ENCODE results near the gene UGT1A5.

UGT1A5 gene

DNA sequence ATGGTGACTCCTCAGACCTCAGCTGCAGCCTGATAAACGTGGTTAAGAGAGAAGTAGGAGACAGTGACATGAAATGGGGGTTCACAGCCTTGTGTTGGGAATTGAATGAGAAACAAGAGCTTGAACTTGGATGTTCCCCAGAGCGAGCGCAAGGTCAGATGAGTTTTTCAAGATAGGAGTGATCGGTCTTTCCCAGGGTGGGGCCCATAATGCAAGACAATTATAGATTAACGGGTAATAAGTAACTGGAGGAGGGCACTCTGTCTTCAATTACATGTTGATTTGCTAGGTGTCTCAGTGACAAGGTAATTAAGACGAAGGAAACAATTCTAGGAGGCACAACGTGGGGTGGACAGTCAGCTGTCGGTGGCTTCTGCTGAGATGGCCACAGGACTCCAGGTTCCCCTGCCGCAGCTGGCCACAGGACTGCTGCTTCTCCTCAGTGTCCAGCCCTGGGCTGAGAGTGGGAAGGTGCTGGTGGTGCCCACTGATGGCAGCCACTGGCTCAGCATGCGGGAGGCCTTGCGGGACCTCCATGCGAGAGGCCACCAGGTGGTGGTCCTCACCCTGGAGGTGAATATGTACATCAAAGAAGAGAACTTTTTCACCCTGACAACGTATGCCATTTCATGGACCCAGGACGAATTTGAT lies at the start of gene UGT1A5:
TSS of gene UGT1A5 (plus strand) at position 297 of the 651 bp plus-strand sequence. CDS start at position 382, 85 bp downstream.
- FAIRE-seq, result no peak

DNA sequence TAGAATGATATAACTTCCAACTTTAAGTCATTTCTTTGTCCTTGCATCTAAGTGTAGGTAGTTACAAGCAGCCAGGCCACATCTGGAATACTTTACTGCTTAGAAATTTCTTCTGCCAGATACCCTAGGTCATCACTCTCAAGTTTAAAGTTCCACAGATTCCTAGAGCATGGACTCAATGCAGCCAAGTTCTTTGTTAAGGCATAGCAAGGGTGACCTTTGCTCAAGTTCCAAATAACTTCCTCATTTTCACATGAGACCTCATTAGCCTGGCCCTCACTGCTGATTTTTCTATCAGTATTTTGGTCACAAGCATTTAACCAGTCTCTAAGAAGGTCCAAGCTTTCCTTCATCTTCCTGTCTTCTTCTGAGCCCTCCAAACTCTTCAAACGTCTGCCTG lies 48.8 kb upstream of the UGT1A5 start:
- no peak for FAIRE-seq

DNA sequence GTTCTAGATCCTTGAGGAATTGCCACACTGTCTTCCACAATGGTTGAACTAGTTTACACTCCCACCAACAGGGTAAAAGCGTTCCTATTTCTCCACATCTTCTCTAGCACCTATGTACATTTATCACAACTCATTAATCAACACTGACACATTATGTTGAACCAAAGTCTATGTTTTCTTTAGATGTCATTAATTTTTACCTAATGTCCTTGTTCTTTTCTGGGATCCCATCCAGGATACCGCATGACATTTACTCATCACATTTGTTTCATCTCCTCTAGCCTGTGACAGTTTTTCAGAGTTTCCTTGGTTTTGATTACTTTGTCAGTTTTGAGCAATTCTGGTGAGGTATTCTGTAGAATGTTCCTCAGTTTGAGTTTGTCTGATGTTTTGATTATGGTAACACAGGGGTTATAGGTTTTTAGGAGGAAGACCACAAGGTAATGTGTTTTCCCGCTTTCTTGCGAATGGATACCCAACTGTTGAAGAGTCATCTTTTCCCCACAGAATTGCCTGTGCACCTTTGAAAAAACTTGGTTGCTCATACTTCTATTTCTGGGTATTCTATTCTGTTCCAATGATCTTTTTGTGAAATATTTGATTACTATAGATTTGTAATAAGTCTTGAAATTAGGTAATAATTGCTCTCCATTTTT lies 44.0 kb upstream of the UGT1A5 start:
- FAIRE-seq, result no peak

DNA sequence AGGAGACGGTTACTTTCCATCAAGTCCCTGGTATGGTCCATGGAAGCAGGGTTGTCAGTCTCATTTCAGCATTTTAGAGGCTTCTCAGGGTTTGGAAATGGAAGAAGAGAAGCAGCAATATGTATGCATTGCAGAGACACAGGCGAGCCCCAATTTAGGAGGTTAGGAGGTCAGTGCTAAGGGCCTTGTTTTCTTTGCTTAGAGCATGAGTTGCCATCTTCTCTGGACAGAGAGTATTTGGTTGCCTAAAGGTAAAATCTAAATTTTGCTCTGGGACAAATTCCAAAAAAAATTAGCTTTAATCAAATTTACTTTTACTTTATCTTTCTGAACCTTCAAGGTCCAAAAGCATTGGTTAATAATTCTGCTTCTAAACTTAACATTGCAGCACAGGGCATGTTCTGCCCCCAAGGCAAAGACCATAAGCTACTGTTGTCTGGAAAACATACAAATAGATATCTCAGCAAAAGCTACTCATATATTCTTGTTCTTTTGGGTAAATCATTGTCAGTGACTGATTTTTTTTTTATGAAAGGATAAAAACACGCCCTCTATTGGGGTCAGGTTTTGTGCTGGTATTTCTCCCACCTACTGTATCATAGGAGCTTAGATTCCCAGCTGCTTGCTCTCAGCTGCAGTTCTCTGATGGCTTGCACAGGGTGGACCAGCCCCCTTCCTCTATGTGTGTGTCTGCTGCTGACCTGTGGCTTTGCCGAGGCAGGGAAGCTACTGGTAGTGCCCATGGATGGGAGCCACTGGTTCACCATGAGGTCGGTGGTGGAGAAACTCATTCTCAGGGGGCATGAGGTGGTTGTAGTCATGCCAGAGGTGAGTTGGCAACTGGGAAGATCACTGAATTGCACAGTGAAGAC lies 41.2 kb upstream of the UGT1A5 start, which contains the start of gene UGT1A9:
TSS of gene UGT1A9 (plus strand) at position 609 of the 872 bp plus-strand sequence. CDS start at position 646, 37 bp downstream.
- no peak for FAIRE-seq

DNA sequence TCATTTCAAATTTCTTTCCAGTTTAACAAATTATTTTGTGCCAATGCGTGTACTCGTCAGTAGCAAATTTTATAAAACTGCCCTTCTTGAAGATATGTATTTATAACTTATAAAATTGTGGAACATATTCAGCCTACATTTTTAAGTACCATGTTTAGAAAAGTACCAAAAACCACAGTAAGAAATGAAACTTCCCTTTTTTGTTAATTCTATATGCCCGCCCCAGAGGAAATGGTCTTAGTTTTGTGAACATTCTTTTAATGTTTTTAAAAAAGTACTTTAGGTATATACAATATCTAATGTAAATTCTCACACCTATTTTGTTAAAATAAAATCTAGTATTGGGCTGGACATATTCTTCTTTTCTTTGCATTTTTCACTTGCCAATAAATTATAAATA lies 39.8 kb upstream of the UGT1A5 start:
- FAIRE-seq, result no peak

DNA sequence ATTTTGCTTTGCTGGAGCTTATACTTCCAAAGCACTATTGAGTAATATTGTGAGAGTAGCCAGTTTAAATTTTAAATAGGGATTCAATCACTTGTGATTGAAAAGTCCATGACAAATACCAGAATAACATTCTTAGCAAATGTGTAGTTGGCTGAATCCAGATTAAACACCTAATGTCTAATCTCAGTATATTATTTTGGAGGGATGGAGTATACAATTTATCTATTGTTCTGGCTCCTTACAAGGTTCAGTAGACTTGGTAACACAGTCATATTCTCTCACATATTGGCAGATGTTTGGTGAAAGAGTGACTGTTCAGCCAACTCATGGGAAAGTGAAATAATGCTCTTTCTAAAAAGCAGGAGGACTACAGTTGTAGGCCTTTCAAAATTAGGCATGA lies 38.8 kb upstream of the UGT1A5 start:
- no peak for FAIRE-seq

DNA sequence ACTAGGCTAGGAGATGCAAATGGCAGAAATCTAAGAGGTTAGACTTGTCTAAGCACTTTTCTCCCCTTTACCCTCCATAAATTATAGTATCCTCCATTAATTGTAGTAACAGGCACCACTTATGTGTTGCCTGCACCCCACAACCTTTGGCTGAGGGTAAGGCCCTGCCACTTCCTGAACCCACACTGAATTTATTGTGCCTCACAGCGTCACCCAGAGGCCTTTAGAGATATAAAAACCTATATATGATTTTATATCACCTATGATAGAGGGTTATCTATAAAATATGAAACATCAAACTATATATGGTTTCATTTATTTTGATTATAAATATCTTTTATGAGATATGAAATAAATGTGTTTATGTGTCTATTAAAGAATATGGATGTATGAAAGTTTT lies 38.4 kb upstream of the UGT1A5 start:
- FAIRE-seq, result no peak

DNA sequence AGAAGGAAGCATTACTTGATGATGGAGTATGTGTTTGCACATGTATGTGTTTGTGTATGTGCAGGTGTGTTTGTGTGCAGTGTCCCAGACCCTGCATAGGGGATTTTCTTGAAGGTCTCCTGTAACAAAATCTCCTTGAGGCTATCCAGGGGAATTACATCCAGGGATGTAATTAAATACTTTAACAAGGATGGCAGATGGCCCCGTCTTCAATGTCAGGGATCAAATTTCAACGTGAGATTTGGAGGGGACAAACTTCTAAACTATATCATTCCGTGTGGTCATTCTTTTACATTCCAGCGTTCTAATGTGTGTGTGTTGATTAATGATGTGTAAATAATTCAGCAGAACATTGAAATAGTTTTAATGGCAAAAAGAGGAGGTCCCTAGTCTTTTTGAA lies 37.7 kb upstream of the UGT1A5 start:
- FAIRE-seq, result no peak

DNA sequence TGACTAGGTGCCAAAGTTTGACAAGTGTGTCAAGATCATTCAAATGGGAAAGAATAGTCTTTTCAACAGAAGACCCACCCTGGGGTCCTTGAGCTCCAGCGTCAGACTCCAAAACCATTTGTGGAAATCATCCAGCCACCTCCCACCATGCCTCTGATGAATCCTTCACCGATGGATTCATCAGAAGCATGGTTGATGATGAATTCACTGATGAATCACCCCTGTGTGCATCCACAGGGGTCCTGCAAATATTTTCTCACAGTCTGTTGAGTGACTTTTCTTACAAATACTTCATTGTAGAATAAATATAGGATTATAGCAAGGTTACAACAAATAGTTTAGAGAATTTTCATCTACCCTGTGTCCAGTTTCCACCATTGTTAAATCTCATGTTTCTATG lies 36.7 kb upstream of the UGT1A5 start:
- no peak for FAIRE-seq

DNA sequence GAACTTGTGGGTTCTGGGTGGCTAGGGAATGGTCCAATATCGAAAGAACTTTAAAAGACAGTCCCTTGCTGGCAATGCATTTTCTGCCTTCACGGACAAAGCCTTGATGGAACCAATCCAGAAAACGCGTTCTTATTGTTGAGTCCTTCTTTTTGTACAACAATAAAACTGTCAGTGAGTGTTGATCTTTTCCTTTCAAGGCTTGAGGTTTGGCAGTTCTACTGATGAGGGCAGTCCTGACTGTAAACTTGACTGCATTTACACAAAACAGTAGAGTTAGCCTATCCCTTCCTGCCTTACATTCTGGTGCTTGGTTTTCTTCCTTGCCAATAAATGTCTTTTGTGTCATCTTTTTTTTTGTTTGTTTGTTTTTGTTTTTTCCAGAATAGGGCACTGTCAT lies 33.5 kb upstream of the UGT1A5 start:
- no peak for FAIRE-seq

DNA sequence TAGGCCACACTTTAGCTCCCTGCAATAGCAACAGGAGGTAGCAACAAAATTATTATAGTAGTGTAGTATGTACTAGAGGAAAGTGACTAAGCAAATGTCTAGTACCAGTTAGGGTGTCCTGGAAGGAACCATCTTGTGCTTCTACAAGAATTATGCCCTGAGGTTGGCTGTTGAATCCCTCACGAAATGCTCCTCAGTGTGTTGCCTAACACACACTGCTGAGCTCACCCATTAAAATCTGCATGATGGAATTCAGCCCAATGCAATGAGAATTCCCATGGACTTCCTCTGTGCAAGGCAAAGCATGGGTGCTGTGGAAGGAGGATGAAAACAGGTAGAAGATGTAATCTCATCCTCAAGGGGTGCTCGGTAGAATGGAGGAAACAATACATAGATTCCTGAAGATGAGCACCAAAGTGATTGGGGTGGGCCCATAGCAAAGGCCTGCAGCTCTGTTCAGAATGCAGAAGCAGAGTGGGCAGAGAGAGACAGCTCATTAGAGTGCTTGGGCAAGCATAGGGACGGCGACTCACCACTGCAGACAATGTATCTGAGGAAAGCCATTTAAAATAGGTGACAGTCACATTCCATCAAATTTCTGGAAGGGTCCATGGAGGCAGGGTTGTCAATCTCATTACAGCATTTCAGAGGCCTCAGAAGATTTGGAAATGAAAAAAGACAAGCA lies 32.2 kb upstream of the UGT1A5 start:
- no peak for FAIRE-seq

DNA sequence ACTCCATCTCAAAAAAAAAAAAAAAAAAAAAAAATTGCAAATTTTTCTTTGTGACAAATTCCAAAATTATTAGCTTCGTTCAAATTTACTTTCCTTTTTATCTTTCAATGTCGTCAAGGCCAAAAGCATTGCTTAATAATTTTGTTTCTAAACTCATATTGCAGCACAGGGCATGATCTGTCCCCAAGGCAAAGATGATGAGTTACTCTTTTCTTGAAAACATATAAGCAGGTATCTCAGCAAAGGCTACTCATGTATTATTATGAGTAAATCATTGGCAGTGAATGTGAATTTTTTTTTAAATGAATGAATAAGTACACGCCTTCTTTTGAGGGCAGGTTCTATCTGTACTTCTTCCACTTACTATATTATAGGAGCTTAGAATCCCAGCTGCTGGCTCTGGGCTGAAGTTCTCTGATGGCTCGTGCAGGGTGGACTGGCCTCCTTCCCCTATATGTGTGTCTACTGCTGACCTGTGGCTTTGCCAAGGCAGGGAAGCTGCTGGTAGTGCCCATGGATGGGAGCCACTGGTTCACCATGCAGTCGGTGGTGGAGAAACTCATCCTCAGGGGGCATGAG lies 31.1 kb upstream of the UGT1A5 start, which contains the start of gene UGT1A7:
TSS of gene UGT1A7 (plus strand) at position 381 of the 579 bp plus-strand sequence. CDS start at position 418, 37 bp downstream.
- no peak for FAIRE-seq

DNA sequence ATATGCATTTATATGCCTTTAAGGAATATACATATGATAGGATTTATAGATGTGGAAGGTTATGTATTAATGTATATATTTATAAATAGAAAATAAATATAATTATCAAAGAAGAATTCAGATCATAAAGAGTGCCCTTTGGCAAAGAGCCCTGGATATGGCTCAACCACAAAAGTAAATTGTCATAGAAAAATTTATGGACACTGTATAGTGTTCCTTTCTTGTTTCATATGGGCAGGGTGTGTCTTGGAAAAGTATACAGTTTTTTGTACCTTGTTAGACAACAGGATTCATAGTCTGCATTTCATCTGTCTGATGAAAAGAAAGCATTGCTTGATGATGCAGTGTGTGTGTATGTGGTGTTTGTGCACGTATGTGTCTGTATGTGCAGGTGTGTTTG lies 28.1 kb upstream of the UGT1A5 start:
- no peak for FAIRE-seq

DNA sequence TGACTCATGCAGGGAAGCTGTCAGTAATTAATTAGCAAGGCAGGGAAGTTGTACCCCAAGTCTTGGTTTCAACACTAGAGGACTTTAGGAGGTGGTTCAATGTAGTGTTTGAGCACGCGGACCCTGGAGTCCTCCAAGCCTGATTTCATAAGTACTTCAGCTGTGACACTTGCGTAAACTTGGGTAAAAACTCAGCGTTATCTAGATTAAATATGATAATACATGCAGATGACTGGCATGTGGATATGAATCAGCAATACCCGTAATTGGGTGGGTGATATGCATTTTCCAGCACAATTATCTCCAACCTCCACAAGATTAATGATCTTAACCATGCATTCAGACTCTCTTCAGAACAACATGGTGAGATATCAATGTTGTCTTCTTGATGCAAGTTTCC lies 25.8 kb upstream of the UGT1A5 start:
- FAIRE-seq, result no peak

DNA sequence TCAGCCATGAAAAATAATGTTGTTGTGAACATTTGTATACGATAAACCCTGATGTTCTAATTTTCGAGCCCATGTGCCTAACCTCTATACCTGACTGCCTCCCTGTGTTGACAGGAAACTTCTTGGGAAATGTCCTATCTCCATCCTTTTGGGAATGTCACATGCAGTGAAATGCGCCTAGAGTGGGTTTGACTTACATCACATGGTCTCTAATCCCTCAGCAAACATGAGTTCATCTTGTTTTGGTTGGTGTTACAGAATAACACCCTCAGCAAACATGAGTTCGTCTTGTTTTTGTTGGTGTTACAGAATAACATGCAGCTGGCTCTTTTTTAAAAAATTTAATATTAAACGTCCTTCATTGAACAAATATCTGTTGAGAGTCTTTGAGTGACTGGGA lies 24.4 kb upstream of the UGT1A5 start:
- FAIRE-seq, result no peak

DNA sequence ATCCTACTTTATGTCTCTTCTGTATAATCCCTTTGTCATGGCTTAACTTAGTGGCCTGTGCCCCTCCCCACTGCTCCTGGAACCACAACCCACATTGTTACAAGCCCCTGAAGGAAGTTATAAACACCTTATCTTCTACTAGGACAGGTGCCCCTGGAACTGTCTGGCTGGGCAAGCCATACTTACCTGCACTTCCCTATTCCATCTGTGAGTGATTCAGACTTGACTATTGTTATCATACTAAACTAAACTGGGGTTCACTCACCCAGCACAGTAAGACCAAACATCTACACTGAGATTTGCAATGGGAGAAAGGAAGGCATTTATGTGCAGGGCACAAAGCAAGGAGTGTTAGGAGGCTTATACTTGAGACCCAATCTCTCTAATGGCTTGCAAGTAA lies 23.7 kb upstream of the UGT1A5 start:
- FAIRE-seq, result no peak

DNA sequence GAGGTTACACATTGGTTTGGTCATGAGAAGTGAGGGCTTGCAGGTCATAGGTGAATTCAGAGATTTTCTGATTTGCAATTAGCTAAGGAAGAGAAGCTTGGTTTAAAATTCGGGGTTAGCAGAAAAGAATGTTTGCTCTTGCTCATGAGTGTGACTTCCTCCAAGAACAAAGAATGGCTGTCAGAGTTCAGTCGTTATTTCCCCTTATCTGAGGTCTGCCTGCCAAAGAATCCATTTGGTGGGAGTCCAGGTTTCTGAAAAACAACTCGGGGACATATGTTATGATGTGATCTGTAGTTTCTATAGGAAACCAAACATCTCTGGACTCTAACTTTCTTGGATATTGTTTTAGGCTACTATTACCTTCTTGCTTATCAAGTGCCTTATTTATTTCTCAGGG lies 23.2 kb upstream of the UGT1A5 start:
- FAIRE-seq, result no peak

DNA sequence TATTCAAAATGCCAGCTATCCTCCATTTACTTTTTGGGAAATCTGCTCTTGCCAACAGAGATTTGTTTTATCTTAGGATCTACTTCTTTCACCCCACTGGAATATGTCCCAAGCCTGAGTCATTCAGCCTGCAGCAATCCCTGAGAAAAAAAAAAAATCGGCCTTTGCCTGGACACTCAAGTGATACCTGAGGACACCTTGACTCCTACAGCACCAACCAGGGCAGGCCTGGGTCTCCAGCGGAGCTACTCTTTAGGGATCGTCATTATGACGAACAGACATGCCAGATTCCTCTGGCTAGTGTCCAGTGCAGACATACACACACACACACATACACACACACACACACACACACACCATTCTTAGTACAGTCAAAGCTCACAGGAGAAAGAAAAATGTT lies 22.3 kb upstream of the UGT1A5 start:
- no peak for FAIRE-seq

DNA sequence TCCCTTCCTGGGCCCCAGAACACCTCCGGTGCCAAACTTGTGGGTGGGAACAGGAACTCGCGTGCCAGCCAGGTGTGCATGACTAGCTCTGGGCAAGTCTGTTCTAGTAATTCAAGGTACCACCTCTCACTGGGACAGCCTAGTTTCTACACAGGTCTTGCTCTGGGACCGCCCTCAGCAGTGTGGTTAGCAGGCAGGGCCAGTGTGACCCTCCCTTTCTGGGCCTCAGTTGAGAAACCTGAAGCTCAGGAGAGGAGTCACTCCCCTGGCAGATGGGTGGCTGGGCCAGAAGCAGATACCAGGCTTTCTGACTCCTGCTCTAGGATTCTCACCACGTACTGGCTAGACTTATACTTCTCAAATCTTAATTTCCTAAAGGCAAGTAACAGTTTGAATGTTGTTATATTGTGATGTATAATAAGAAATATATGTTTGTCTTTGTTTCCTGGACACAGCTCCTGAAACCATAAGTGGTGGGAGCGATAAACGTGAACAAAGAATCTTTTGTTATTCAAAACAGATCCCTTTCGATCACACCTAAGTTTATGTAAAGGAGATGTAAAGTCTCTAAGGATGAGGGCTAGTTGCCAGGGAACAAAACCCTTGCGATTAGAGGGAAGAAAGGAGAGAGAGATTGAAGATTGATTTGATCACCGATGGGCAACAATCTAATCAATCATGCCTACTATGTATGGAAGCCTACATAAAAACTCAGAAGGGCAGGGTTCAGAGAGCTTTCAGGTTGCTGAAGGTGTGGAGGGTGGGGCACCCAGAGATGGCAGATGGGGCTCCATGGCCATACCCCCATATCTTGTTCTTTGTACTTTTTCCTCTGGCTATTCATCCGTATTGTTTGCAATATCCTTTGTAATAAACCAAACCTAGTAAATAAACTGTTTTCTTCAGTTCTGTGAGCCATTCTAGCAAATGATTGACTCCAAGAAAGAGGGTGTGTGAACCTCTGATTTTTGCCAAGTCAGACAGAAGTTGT lies 21.0 kb upstream of the UGT1A5 start:
- FAIRE-seq, result no peak

DNA sequence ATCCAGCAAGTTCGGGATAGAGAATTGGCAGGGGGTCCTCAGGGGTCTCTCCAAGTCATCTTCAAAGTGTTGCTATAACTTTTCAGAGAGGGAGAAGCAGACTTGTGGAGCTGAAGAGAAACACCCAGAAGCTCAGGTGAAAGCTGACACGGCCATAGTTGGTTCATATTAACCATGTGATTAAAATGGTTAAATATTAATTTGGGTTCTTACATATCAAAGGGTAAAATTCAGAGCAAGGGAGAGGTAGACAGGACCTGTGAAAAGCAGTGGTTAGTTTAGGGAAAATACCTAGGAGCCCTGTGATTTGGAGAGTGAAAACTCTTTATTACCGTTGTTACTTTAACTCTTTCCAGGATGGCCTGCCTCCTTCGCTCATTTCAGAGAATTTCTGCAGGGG lies 20.1 kb upstream of the UGT1A5 start, which contains the start of gene UGT1A6:
TSS of gene UGT1A6 (plus strand) at position 243 of the 400 bp plus-strand sequence. CDS start at position 358, 115 bp downstream.
- FAIRE-seq, result no peak

DNA sequence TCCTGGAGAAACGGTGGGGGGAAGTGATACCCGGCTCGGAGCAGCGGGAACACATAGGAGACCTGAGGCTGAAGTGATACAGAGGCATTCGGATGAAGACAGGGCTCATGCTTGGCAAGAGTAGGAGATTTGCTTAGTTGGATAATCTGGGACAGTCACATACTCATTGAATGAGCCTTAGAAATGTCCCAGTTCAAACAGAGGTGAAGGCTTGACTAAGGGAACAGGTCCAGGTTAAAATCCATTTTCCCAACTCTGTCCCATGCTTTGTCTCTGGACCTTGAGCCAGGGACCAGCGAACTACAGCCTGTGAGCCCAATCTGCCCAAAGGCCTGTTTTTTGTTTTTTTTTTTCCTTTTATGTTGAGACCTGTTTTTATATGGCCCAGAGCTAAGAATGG lies 18.7 kb upstream of the UGT1A5 start:
- no peak for FAIRE-seq
